Ishikawa (cell line): ENCODE results near the gene DZIP3.

Experiments used
- CEBPB ChIP-seq: IDR thresholded peaks from 2 replicates; pipeline ENCODE4 v1.6.1; 2012
- CREB1 ChIP-seq: IDR thresholded peaks from 2 replicates; pipeline ENCODE4 v1.6.1; 2012; ENCODE audit warnings: low read depth
- EGR1 ChIP-seq: IDR thresholded peaks from 2 replicates; pipeline ENCODE4 v1.6.1; 2012
- EP300 ChIP-seq: IDR thresholded peaks from 2 replicates; pipeline ENCODE4 v1.6.1; 2012; ENCODE audit warnings: borderline replicate concordance
- FOXM1 ChIP-seq: IDR thresholded peaks from 2 replicates; pipeline ENCODE4 v1.6.1; 2012; ENCODE audit warnings: low read depth, borderline replicate concordance
- NFIC ChIP-seq: IDR thresholded peaks from 2 replicates; pipeline ENCODE4 v1.6.1; 2012
- RAD21 ChIP-seq: IDR thresholded peaks from 2 replicates; pipeline ENCODE4 v1.6.1; 2012; ENCODE audit warnings: low read depth
- TAF1 ChIP-seq: IDR thresholded peaks from 2 replicates; pipeline ENCODE4 v1.6.1; 2012; ENCODE audit warnings: low read depth, mild to moderate bottlenecking
- TCF12 ChIP-seq: IDR thresholded peaks from 2 replicates; pipeline ENCODE4 v1.6.1; 2012; ENCODE audit warnings: low read depth
- TEAD4 ChIP-seq: IDR thresholded peaks from 2 replicates; pipeline ENCODE4 v1.6.1; 2012
- YY1 ChIP-seq: IDR thresholded peaks from 2 replicates; pipeline ENCODE4 v1.6.1; 2012; ENCODE audit warnings: low read depth
- ZBTB7A ChIP-seq: IDR thresholded peaks from 2 replicates; pipeline ENCODE4 v1.6.1; 2012; ENCODE audit warnings: low read depth
- TF ChIP-seq, protein P1 (sequence below): IDR thresholded peaks from 2 replicates; pipeline ENCODE4 v1.6.1; 2012
- TF ChIP-seq, protein P2 (sequence below): IDR thresholded peaks from 2 replicates; pipeline ENCODE4 v1.6.1; 2012; ENCODE audit warnings: low read depth, mild to moderate bottlenecking
- TF ChIP-seq, protein P3 (sequence below): IDR thresholded peaks from 2 replicates; pipeline ENCODE4 v1.6.1; 2012

The DZIP3 gene

DNA sequence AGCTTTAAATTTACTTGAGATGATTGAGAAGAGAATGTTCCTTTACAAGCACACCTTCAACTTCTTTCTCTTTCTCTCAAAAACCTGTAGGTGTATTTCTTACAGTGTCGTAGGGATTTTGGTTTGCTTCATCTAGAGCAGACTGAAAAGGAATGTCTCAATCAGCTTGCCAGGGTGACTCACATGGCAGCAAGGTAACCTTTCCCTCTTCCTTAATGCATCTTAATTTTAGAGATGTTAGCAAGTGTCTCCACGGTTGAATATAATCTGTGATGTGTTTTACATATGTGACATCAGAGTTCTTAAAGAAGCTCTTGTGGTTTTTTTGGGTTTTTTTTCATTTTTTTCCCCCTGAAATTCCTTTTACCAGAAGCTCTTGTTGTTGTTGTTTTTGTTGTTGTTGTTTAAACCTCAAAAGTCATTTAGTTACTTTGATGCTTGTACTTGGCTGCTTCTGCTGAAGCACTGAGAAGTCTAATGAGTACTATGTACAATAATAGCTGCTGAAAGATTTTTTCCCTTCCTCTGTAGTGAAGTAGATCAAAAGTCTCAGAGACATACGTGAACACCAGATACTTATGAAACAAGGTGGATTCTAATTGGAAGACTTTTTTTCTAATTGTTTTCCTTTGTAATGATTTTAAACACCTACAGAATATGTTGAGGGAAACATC is 84.6 kb downstream of the DZIP3 start:
- no peak for TF ChIP-seq TCF12
- no peak for TF ChIP-seq EGR1
- TF ChIP-seq, protein P1, sequence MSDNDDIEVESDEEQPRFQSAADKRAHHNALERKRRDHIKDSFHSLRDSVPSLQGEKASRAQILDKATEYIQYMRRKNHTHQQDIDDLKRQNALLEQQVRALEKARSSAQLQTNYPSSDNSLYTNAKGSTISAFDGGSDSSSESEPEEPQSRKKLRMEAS = no peak
- no peak for TF ChIP-seq NFIC
- TF ChIP-seq CREB1 = no peak
- TF ChIP-seq TAF1 = no peak

DNA sequence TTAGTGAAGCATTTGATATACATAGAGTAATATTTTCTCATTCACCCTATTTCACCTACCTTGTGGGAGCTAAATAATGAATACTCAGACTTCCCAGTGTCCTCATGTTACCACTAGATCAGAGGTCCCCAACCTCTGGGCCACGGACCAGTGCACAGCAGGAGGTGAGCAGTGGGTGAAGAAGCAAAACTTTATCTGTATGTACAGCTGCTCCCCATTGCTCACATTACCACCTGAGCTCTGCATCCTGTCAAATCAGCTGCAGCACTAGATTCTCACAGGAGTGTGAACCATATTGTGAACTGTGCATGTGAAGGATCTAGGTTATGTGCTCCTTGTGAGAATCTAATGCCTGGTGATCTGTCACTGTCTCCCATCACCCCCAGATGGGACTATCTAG is 88.3 kb downstream of the DZIP3 start:
- TF ChIP-seq YY1 (no peak), ZBTB7A (no peak), CEBPB (no peak)
- TF ChIP-seq, protein P2, sequence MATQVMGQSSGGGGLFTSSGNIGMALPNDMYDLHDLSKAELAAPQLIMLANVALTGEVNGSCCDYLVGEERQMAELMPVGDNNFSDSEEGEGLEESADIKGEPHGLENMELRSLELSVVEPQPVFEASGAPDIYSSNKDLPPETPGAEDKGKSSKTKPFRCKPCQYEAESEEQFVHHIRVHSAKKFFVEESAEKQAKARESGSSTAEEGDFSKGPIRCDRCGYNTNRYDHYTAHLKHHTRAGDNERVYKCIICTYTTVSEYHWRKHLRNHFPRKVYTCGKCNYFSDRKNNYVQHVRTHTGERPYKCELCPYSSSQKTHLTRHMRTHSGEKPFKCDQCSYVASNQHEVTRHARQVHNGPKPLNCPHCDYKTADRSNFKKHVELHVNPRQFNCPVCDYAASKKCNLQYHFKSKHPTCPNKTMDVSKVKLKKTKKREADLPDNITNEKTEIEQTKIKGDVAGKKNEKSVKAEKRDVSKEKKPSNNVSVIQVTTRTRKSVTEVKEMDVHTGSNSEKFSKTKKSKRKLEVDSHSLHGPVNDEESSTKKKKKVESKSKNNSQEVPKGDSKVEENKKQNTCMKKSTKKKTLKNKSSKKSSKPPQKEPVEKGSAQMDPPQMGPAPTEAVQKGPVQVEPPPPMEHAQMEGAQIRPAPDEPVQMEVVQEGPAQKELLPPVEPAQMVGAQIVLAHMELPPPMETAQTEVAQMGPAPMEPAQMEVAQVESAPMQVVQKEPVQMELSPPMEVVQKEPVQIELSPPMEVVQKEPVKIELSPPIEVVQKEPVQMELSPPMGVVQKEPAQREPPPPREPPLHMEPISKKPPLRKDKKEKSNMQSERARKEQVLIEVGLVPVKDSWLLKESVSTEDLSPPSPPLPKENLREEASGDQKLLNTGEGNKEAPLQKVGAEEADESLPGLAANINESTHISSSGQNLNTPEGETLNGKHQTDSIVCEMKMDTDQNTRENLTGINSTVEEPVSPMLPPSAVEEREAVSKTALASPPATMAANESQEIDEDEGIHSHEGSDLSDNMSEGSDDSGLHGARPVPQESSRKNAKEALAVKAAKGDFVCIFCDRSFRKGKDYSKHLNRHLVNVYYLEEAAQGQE = no peak

DNA sequence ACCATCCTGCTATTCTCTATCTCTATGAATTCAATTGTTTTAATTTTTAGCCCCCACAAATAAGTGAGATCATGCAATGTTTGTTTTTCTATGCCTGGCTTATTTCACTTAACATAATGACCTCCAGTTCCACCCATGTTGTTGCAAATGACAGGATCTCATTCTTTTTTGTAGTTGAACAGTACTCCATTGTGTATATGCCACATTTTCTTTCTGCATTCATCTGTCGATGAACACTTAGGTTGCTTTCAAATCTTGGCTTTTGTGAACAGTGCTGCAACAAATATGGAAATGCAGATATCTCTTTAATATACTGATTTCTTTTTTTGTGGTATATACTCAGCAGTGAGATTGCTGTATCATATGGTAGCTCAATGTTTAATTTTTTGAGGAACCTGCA is 108.9 kb downstream of the DZIP3 start:
- TF ChIP-seq TEAD4 (no peak), FOXM1 (no peak), RAD21 (no peak), TAF1 (no peak)
- TF ChIP-seq, protein P3, sequence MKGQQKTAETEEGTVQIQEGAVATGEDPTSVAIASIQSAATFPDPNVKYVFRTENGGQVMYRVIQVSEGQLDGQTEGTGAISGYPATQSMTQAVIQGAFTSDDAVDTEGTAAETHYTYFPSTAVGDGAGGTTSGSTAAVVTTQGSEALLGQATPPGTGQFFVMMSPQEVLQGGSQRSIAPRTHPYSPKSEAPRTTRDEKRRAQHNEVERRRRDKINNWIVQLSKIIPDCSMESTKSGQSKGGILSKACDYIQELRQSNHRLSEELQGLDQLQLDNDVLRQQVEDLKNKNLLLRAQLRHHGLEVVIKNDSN = no peak

DNA sequence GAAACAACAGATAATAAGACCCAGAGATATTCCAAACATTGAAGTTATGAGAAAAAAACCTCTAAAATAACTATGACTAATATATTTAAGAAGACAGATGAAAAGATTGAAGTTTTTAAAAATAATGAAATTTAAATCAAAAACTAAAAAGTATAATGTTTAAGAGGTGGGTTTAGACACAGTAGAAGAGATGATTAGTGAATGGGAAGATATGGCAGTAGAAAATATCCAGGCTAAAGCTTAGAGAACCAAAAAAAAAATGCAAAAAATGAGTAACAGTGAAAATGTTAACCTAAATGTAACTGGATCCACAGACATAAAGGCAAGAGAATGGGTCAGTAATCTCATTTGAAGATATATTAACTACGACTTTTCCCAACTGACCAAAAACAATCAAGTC is 115.5 kb downstream of the DZIP3 start:
- TF ChIP-seq, protein P1 = no peak
- TF ChIP-seq FOXM1 (no peak), NFIC (no peak), EGR1 (no peak), YY1 (no peak), TCF12 (no peak), EP300 (no peak), TAF1 (no peak), CEBPB (no peak), TEAD4 (no peak)
- TF ChIP-seq, protein P2 = no peak

DNA sequence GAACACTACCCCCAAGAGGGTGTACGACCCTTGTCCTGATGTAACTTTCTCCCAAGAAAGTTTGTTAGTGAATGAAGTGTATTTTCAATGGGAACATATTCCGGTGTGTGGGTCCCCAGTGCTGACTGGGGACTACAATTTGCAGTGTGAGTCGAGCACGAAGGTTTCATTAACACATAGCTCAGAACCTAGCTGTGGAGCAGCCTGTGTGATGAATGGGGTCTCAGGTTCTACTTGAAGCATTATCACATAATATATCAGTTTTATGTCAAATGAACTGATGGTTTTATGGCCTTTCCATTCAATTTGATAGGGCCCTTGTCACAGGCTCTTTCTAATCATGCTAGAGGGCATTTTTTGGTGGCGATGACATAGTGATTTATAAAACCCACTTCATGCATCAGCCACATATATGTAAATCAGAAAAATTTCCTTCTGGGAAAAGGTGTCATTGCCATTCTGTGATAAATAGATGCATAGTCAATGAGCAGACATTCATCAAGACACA is 123.5 kb downstream of the DZIP3 start:
- TF ChIP-seq, protein P3 = no peak
- TF ChIP-seq EP300 (no peak), YY1 (no peak), TCF12 (no peak), TEAD4 (no peak), ZBTB7A (no peak), FOXM1 (no peak), TAF1 (no peak), RAD21 (no peak), EGR1 (no peak), NFIC (no peak), CREB1 (no peak), CEBPB (no peak)
- TF ChIP-seq, protein P1 = no peak
- TF ChIP-seq, protein P2 = no peak
